GM12875 (cell line): Measurements from ENCODE around the gene DSCAML1.

ENCODE experiments used
- H3K4me3 ChIP-seq: one replicate; pipeline ENCODE4 v1.5.1; 2011; ENCODE audit warnings: low read depth, low read length, control low read depth
- CTCF ChIP-seq: IDR thresholded peaks from 2 replicates; pipeline ENCODE4 v1.5.1; 2011; ENCODE audit warnings: low read depth, mild to moderate bottlenecking, control low read depth, inconsistent platforms, low read length, moderate library complexity, borderline replicate concordance; ENCODE audit not compliant: insufficient read depth

The DSCAML1 gene

GRCh38 chr11:117527271-117527670, 269.7 kb downstream of the DSCAML1 start:
- no peak for TF ChIP-seq CTCF
- H3K4me3 ChIP-seq, result no peak overlapping the region

GRCh38 chr11:117525866-117526542, 271.0 kb downstream of the DSCAML1 start:
- no peak for TF ChIP-seq CTCF
- H3K4me3 ChIP-seq, result no peak overlapping the region

GRCh38 chr11:117524468-117525183, 272.4 kb downstream of the DSCAML1 start:
- H3K4me3 ChIP-seq, result no peak overlapping the region
- TF ChIP-seq CTCF, result no peak

GRCh38 chr11:117523680-117524079, 273.3 kb downstream of the DSCAML1 start:
- H3K4me3 ChIP-seq, result no peak overlapping the region
- no peak for TF ChIP-seq CTCF

GRCh38 chr11:117521974-117522373, 275.0 kb downstream of the DSCAML1 start:
- no peak overlapping the region for H3K4me3 ChIP-seq
- no peak for TF ChIP-seq CTCF

- no peak overlapping the region for H3K4me3 ChIP-seq
- TF ChIP-seq CTCF, result no peak
Observed at GRCh38 chr11:117520966-117521365, 276.1 kb downstream of the DSCAML1 start.

- TF ChIP-seq CTCF, result no peak
- no peak overlapping the region for H3K4me3 ChIP-seq
Observed at GRCh38 chr11:117520201-117520600, 276.8 kb downstream of the DSCAML1 start.
